ENCODE results near the gene CCDC57. TPM values are rescaled to one million over a fixed set of nuclear protein-coding genes. Genes with fewer than 3 reads are reported as not detected.

CCDC57 gene
- total and polyA plus RNA-seq, 2 of the 4 experiments (the other 2 are of a cell fraction): 7.3 to 31.3 TPM

DNA sequence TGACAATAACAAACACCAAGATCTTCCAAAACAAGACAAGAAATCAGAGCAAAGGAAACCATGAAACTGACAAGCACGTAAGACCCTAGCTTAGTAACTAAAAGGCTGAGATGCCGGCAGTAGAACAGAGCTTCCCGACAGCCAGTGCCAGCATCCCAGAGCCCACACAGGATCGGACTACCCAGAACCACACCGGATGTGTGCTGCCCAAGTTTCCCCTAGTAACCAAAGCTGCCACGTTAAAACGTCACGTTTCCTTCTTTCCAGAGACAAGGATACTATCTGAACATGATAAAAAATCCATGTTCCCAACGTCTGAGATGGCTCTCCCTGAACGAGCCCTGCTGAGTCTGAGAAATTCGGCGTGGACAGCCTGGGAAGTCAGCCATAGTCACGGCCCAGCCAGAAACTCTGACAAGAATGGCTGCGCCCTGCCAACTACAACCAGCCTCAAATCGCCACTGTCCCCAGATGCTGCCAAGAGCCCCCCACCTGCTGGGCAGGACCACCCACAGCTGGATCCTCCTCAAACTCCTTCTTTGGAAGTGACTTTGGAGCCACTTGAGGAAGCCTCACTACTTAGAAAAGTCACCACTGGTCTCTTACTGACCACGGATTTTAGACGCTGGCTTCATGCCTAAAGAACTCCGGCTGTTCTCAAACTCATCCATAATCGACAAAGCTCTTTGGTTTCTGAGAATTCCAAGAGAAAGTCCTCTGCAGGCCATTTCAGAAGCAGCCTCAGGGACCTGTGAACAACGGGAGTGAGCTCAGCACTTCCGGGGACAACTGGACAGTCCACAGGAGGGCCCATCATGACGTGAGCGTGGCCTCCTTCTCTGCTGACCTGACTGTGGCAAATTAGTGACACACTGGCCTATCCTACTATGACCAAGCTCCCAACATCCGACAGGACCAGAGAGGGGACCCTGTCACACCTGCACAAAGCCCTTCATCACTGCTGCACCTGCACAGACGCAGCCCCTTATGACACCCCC is 16.7 kb downstream of the CCDC57 start (continued):
- no peak for TF ChIP-seq SMC3 (IDR thresholded peaks at IDR 0.05; ENCODE audit: low read depth, low read length)
- no peak for TF ChIP-seq MXI1 (IDR thresholded peaks at IDR 0.05; ENCODE audit: borderline replicate concordance, low read depth, low read length)

DNA sequence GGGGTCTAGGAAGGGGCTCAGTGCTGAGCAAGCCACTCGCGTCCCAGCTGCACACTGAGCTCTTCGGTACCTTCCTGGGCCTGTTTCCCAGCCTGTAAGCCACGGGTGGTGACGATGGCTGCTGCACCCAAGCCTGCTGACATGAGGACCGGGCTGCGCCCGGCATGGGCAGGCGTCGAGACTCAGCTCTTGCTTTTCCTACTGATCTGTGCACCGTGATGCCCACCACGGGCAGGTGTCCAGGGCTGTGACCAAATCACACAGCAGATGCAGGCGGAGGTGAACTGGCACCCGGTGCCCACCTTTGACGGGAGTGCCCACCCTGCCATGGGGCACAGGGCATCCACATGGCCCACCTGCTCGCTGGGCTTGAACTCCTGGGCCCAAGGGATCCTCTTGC is 17.9 kb downstream of the CCDC57 start:
- Histone ChIP-seq H3K4me1 (ENCODE audit: control insufficient read depth, insufficient read depth, low read length) (no peaks in the 10 kb centered on the region), H3K4ac (ENCODE audit: low read depth, low read length) (no peak overlapping the region), H3K56ac (ENCODE audit: extremely low read depth, insufficient read depth, low read length) (no peak overlapping the region), H3K4me3 (ENCODE audit: insufficient read depth, low read depth, low read length) (no peak overlapping the region), H3K79me1 (ENCODE audit: low read depth in 1 of 2, low read length in 2 of 2) (peaks cover 3 to 6% of the 10 kb centered on the region in 2 experiments; a peak in 2 of 4 replicates), H2BK20ac (ENCODE audit: low read depth, low read length) (no peak overlapping the region), H3K18ac (ENCODE audit: low read depth, low read length) (no peak overlapping the region), H3K36me3 (ENCODE audit: control insufficient read depth, insufficient read depth, low read length) (peaks cover 39% of the 10 kb centered on the region), H4K20me1 (ENCODE audit: insufficient read depth, low read length) (peaks cover 4% of the 10 kb centered on the region; the same call in 1 of the 2 replicates), H4K8ac (ENCODE audit: low read depth in 2 of 2, low read length in 2 of 2) (no peak overlapping the region), H2BK5ac (ENCODE audit: low read depth, low read length, poor library complexity, severe bottlenecking) (no peak overlapping the region), H2AFZ (replicated peaks; ENCODE audit: low read length, poor library complexity) (no peak overlapping the region), H2AK9ac (replicated peaks; ENCODE audit: low read depth, low read length, poor library complexity) (no peak overlapping the region), H4K5ac (ENCODE audit: low read depth, low read length) (no peak overlapping the region), H3K27me3 (ENCODE audit: control insufficient read depth, insufficient read depth, low read length) (no peaks in the 10 kb centered on the region), H2AK5ac (ENCODE audit: low read depth, low read length) (no peak overlapping the region), H2BK15ac (ENCODE audit: low read depth, low read length) (no peak overlapping the region), H4K91ac (ENCODE audit: insufficient read depth, low read depth, low read length) (no peak overlapping the region), H3K27ac (ENCODE audit: insufficient read depth, low read length) (no peak overlapping the region), H3K9me3 (ENCODE audit: control insufficient read depth, insufficient read depth, low read length) (no peaks in the 10 kb centered on the region), H3K4me2 (ENCODE audit: low read depth, low read length) (no peak overlapping the region), H3K9ac (ENCODE audit: low read depth, low read length) (no peak overlapping the region), H3K14ac (replicated peaks; ENCODE audit: low read depth, low read length) (no peak overlapping the region), H3K23ac (ENCODE audit: low read depth, low read length) (no peak overlapping the region), H2BK120ac (ENCODE audit: low read depth, low read length) (no peak overlapping the region), H3K9me1 (ENCODE audit: insufficient read depth, low read length) (0 out of 2 replicates have a peak, but pooled peaks cover 9% of the 10 kb centered on the region)
- in situ Hi-C loops (cut with MboI; ENCODE audit: low sequenced_read_pairs) (no loop called here), dilution Hi-C loops (cut with HindIII; ENCODE audit: low sequenced_read_pairs, unreplicated experiment) (no loop called here), intact Hi-C loops (cut with micrococcal nuclease) (no loop called here)
- WGBS, 2 experiments (ENCODE audit: extremely low coverage in 2 of 2, insufficient read length in 1 of 2): 98% methylated on average over 14 of the region's 16 CpGs; no CpG with 5 or more reads in 1 of the 2 experiments
- TF ChIP-seq, protein P1, sequence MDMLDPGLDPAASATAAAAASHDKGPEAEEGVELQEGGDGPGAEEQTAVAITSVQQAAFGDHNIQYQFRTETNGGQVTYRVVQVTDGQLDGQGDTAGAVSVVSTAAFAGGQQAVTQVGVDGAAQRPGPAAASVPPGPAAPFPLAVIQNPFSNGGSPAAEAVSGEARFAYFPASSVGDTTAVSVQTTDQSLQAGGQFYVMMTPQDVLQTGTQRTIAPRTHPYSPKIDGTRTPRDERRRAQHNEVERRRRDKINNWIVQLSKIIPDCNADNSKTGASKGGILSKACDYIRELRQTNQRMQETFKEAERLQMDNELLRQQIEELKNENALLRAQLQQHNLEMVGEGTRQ (IDR thresholded peaks at IDR 0.05; ENCODE audit: low read depth, low read length): no peak
- TF ChIP-seq RFX5 (IDR thresholded peaks at IDR 0.05; ENCODE audit: low read depth, low read length): no peak
- no peak for TF ChIP-seq MXI1 (IDR thresholded peaks at IDR 0.05; ENCODE audit: borderline replicate concordance, low read depth, low read length)
- no peak for TF ChIP-seq MAZ (IDR thresholded peaks at IDR 0.05; ENCODE audit: borderline replicate concordance, low read depth, low read length)
- no peak for TF ChIP-seq SMC3 (IDR thresholded peaks at IDR 0.05; ENCODE audit: low read depth, low read length)
- no peak for TF ChIP-seq BHLHE40 (IDR thresholded peaks at IDR 0.05; ENCODE audit: low read depth, low read length)
- TF ChIP-seq NFE2L2 (IDR thresholded peaks at IDR 0.05; ENCODE audit: low read depth, low read length): no peak
- no peak for TF ChIP-seq RCOR1 (IDR thresholded peaks at IDR 0.05; ENCODE audit: insufficient replicate concordance, low read length)
- ATAC-seq (ENCODE audit: low read depth) (no peak), DNase-seq (no peak)
- POLR2A ChIA-PET (ENCODE audit: unreplicated experiment): no interaction called here
- CTCF ChIA-PET: no interaction called here
- no TSS peak for BruUV-seq (replicated peaks)

Data from IMR-90 (cell line).